Spleen (tissue), 11 donors: Measurements from ENCODE around the gene EMX1. TPM values are rescaled to one million over a fixed set of nuclear protein-coding genes. Genes with fewer than 3 reads are reported as not detected.

Experiments
- DNase-seq: peaks from one replicate; pipeline ENCODE4 v3.0.0-alpha.2; 2020
- H3K27ac ChIP-seq, 8 donors: fragments of 200-600 bp; sonication (generic) in 7 of 8; 1 replicate in 4 of 8; 2 replicates in 4 of 8; pipeline versions ENCODE4 v1.5.0 to v1.8.0; 2016 to 2021; ENCODE audit warnings: inconsistent platforms in 4 of 8, mild to moderate bottlenecking in 4 of 8, moderate library complexity in 1 of 8
- H3K27me3 ChIP-seq, 7 donors: fragments of 200-600 bp; sonication (generic) in 6 of 7; replicated peaks in 1 of 7; 1 replicate in 4 of 7; 2 replicates in 3 of 7; pipeline versions ENCODE4 v1.5.0 to v1.8.0; 2016 to 2021; ENCODE audit warnings: inconsistent platforms in 3 of 7, mild to moderate bottlenecking in 1 of 7
- H3K36me3 ChIP-seq, 6 donors: fragments of 200-600 bp; sonication (generic) in 5 of 6; 1 replicate in 4 of 6; 2 replicates in 2 of 6; pipeline versions ENCODE4 v1.5.0 to v1.8.0; 2016 to 2021; ENCODE audit warnings: inconsistent platforms in 2 of 6
- H3K4me1 ChIP-seq, 6 donors: fragments of 200-600 bp; sonication (generic) in 5 of 6; 1 replicate in 3 of 6; 2 replicates in 3 of 6; pipeline versions ENCODE4 v1.5.0 to v1.8.0; 2016 to 2021; ENCODE audit warnings: inconsistent platforms in 3 of 6
- H3K4me3 ChIP-seq, 8 donors: fragments of 200-600 bp; sonication (generic) in 7 of 8; 1 replicate in 4 of 8; 2 replicates in 4 of 8; pipeline versions ENCODE4 v1.5.0 to v1.8.0; 2016 to 2021; ENCODE audit warnings: inconsistent platforms in 4 of 8, mild to moderate bottlenecking in 4 of 8, moderate library complexity in 2 of 8
- H3K9me3 ChIP-seq, 8 donors: fragments of 200-600 bp; sonication (generic) in 7 of 8; 1 replicate in 4 of 8; 2 replicates in 4 of 8; pipeline versions ENCODE4 v1.5.0 to v1.8.0; 2016 to 2021; ENCODE audit warnings: inconsistent platforms in 4 of 8
- POLR2A ChIP-seq, 3 donors: fragments of 450-650 bp; IDR thresholded peaks; one replicate each; pipeline ENCODE4 v1.5.1; 2017; ENCODE audit warnings: antibody characterized with exemption in 3 of 3, mild to moderate bottlenecking in 1 of 3
- POLR2AphosphoS5 ChIP-seq, 3 donors: sonication (generic); formaldehyde crosslinking; IDR thresholded peaks; one replicate each; pipeline ENCODE4 v1.5.1; 2017; ENCODE audit warnings: antibody characterized with exemption in 3 of 3
- WGBS, 5 donors: extraction: QIAGEN DNeasy Blood & Tissue Kit in 3 of 5; methylation state at CpG; one replicate each; pipeline versions ENCODE4 v1.1.5 to v1.1.7; 2013 to 2018; 5-methylcytosine and 5-hydroxymethylcytosine counted together
- intact Hi-C: fragments of 100-400 bp; cut with DNase I; formaldehyde crosslinking; loops from one replicate; pipeline ENCODE4 v1.15.0; 2023; ENCODE audit warnings: low total_unique reads
- polyA plus RNA-seq, 3 donors: library from polyadenylated mRNA; stranded (reverse); fragments of 200-250 nt; gene quantifications; one replicate each; pipeline ENCODE4 v1.2.1, GENCODE V29; 2013
- total RNA-seq, 7 donors: library from RNA; depleted of rRNA in 3 of 7; stranded (reverse); fragments of >200 nt in 3 of 7; fragmentation: NEBNext Ultra II Directional in 4 of 7; extraction: Animal tissue kit (Norgen Biotek cat#: 25700) in 4 of 7; gene quantifications; one replicate each; pipeline versions ENCODE4 v1.1.0 to v1.2.1, GENCODE V29; 2016 to 2021
- TF ChIP-seq, protein P1 (sequence below), 11 experiments: fragments of 200-600 bp in 7 of 11; fragments of 450-650 bp in 4 of 11; sonication (generic) in 4 of 11; IDR thresholded peaks in 8 of 11; conservative IDR thresholded peaks in 3 of 11; 1 replicate in 7 of 11; 2 replicates in 4 of 11; pipeline versions ENCODE4 v1.4.0 to v1.8.0; 2016 to 2021; ENCODE audit warnings: antibody characterized with exemption in 11 of 11, inconsistent platforms in 4 of 11, mild to moderate bottlenecking in 1 of 11
- donor health status: healthy with polysubstance abuse.
- donor health status: DM: no; HTN: no; CAD: no; lungs with moderate emphysema.
- donor health status: DM: no; HTN: no; CAD: no.
- donor health status: Bipolar disorder and iron deficiency.
- donor health status: healthy.
- donor health status: DM: no; HTN: no; CAD: no.
- donor health status: DM: yes; HTN: yes; CAD: no.

EMX1 gene
- total and polyA plus RNA-seq, 10 donors, result not detected

DNA sequence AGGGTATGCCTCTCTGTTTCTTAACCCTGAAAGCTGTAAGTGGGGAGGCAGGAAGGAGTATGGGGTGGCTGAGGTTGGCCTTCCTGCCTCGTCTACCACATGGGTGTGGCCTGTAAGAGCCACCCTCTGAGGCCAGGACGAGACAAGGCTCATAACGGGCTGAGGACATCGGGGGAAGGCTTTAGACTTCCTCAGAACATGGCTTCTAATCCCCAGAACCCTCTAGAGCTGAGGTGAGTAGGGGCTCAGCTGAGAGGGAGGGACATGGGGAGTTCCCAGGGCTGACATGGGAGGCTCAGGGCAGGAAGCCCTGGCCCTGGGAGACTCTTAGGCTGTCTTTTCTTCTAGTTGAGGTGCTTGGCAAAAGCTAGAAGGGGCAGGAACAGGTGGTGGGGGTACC, 36.7 kb downstream of the EMX1 start:
- Histone ChIP-seq H3K4me1 (peaks cover 0 to 13% (median 0%) of the 10 kb centered on the region in 6 donors), H3K36me3 (peaks cover 0 to 87% (median 0%) of the 10 kb centered on the region in 6 donors), H3K27me3 (no peaks in the 10 kb centered on the region), H3K27ac (peak overlapping the region in 1 of 8 donors; percentile 14), H3K9me3 (no peaks in the 10 kb centered on the region), H3K4me3 (peak overlapping the region in 1 of 8 donors; percentile 21)
- no peak for TF ChIP-seq POLR2A (IDR thresholded peaks at IDR 0.05)
- TF ChIP-seq, protein P1, sequence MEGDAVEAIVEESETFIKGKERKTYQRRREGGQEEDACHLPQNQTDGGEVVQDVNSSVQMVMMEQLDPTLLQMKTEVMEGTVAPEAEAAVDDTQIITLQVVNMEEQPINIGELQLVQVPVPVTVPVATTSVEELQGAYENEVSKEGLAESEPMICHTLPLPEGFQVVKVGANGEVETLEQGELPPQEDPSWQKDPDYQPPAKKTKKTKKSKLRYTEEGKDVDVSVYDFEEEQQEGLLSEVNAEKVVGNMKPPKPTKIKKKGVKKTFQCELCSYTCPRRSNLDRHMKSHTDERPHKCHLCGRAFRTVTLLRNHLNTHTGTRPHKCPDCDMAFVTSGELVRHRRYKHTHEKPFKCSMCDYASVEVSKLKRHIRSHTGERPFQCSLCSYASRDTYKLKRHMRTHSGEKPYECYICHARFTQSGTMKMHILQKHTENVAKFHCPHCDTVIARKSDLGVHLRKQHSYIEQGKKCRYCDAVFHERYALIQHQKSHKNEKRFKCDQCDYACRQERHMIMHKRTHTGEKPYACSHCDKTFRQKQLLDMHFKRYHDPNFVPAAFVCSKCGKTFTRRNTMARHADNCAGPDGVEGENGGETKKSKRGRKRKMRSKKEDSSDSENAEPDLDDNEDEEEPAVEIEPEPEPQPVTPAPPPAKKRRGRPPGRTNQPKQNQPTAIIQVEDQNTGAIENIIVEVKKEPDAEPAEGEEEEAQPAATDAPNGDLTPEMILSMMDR (IDR thresholded peaks at IDR 0.05 in 8 of 11, conservative IDR thresholded peaks at IDR 0.05 in 3 of 11), result no peak
- no peak for TF ChIP-seq POLR2AphosphoS5 (IDR thresholded peaks at IDR 0.05)
- no peak for DNase-seq
- intact Hi-C loops, result no loop called here
- WGBS, 5 donors, result 26 to 71% (median 33%) methylated on average over 4 of the region's 4 CpGs

- intact Hi-C loops, result no loop called here
- no peaks in the 10 kb centered on the region for H3K9me3 ChIP-seq
- peaks cover 0 to 94% (median 0%) of the 10 kb centered on the region in 6 donors for H3K36me3 ChIP-seq
- peak overlapping the region in 1 of 8 donors; percentile 21 for H3K4me3 ChIP-seq
- no peak for DNase-seq
- TF ChIP-seq POLR2A (IDR thresholded peaks at IDR 0.05) (no peak), POLR2AphosphoS5 (IDR thresholded peaks at IDR 0.05) (no peak)
- TF ChIP-seq, protein P1 (IDR thresholded peaks at IDR 0.05 in 8 of 11, conservative IDR thresholded peaks at IDR 0.05 in 3 of 11), result no peak
- H3K4me1 ChIP-seq, result peaks cover 0 to 13% (median 0%) of the 10 kb centered on the region in 6 donors
- H3K27ac ChIP-seq, result peak overlapping the region in 1 of 8 donors; percentile 14
- no peaks in the 10 kb centered on the region for H3K27me3 ChIP-seq
- WGBS, 5 donors, result 67 to 76% (median 73%) methylated on average over 10 to 12 of the region's 12 CpGs
Observed at GRCh38 chr2:72954376-72955227, 37.3 kb downstream of the EMX1 start.

GRCh38 chr2:72955228-72956049, 38.1 kb downstream of the EMX1 start:
- peaks cover 0 to 13% (median 0%) of the 10 kb centered on the region in 6 donors for H3K4me1 ChIP-seq
- no peaks in the 10 kb centered on the region for H3K27me3 ChIP-seq
- no peak overlapping the region for H3K4me3 ChIP-seq
- H3K27ac ChIP-seq, result no peak overlapping the region
- intact Hi-C loops, result no loop called here
- TF ChIP-seq, protein P1 (IDR thresholded peaks at IDR 0.05 in 8 of 11, conservative IDR thresholded peaks at IDR 0.05 in 3 of 11), result no peak
- no peak for TF ChIP-seq POLR2AphosphoS5 (IDR thresholded peaks at IDR 0.05)
- TF ChIP-seq POLR2A (IDR thresholded peaks at IDR 0.05), result no peak
- no peaks in the 10 kb centered on the region for H3K9me3 ChIP-seq
- no peak for DNase-seq
- peaks cover 0 to 98% (median 0%) of the 10 kb centered on the region in 6 donors for H3K36me3 ChIP-seq
- 88 to 94% (median 92%) methylated on average over 24 of the region's 24 CpGs for WGBS, 5 donors
